SK-N-SH (cell line): ENCODE results near the gene MAST2. TPM values are rescaled to one million over a fixed set of nuclear protein-coding genes. Genes with fewer than 3 reads are reported as not detected.

Experiments
- CTCF ChIA-PET: fragments of 300-600, 350-600 bp; formaldehyde crosslinking; extraction: SDS; loops from one replicate; lab custom pipeline; 2021; lab: Yijun Ruan, JAX
- POLR2A ChIA-PET: fragments of 350-600 bp; sonication (Branson Sonifier 250); formaldehyde crosslinking; extraction: SDS; loops from one replicate; lab custom pipeline; 2020; ENCODE audit warnings: antibody characterized with exemption, inconsistent platforms; lab: Yijun Ruan, JAX
- DNase-seq: peaks from one replicate; pipeline ENCODE4 v3.0.0; 2012
- H2AFZ ChIP-seq: fragments of 200-600 bp; sonication (generic); 2 replicates; pipeline ENCODE4 v1.8.1; 2016; ENCODE audit warnings: antibody characterized with exemption, mild to moderate bottlenecking, low read depth
- H3F3A ChIP-seq: fragments of 200-600 bp; sonication (generic); replicated peaks from 2 replicates; pipeline ENCODE3; 2016; ENCODE audit warnings: antibody characterized with exemption, mild to moderate bottlenecking; ENCODE audit not compliant: insufficient read depth
- H3K27ac ChIP-seq, 2 experiments: fragments of 200-500 bp in 1 of 2; fragments of 200-600 bp in 1 of 2; sonication (Bioruptor generic) in 1 of 2; sonication (generic), shearing (Covaris generic) in 1 of 2; 2 replicates each; pipeline versions ENCODE4 v1.5.1 to v1.6.1; 2014 to 2016; ENCODE audit warnings: low read depth in 2 of 2, inconsistent platforms in 1 of 2, low read length in 1 of 2, mild to moderate bottlenecking in 1 of 2, mixed read lengths in 1 of 2
- H3K27me3 ChIP-seq: fragments of 200-600 bp; sonication (generic), shearing (Covaris generic); 2 replicates; pipeline ENCODE4 v1.6.1; 2016; ENCODE audit warnings: mixed run types; ENCODE audit not compliant: insufficient read depth
- H3K36me3 ChIP-seq, 2 experiments: fragments of 200-500 bp in 1 of 2; fragments of 200-600 bp in 1 of 2; sonication (Bioruptor generic) in 1 of 2; sonication (generic) in 1 of 2; replicated peaks in 1 of 2; 2 replicates each; pipeline versions ENCODE3 to v1.5.1; 2014 to 2016; ENCODE audit warnings: low read length in 1 of 2, mild to moderate bottlenecking in 1 of 2; ENCODE audit not compliant: insufficient read depth in 2 of 2, control insufficient read depth in 1 of 2
- H3K4me1 ChIP-seq, 2 experiments: fragments of 200-500 bp in 1 of 2; fragments of 200-600 bp in 1 of 2; sonication (Bioruptor generic) in 1 of 2; sonication (generic), shearing (Covaris generic) in 1 of 2; 2 replicates each; pipeline versions ENCODE4 v1.5.1 to v1.6.1; 2014 to 2016; ENCODE audit warnings: low read depth in 1 of 2, low read length in 1 of 2, mixed run types in 1 of 2; ENCODE audit not compliant: insufficient read depth in 2 of 2, control insufficient read depth in 1 of 2
- H3K4me2 ChIP-seq: fragments of 200-600 bp; sonication (generic), shearing (Covaris generic); 2 replicates; pipeline ENCODE4 v1.6.1; 2017; ENCODE audit warnings: mixed run types
- H3K4me3 ChIP-seq, 2 experiments: fragments of 200-500 bp in 1 of 2; fragments of 200-600 bp in 1 of 2; sonication (Bioruptor generic) in 1 of 2; sonication (generic), shearing (Covaris generic) in 1 of 2; 2 replicates each; pipeline versions ENCODE4 v1.5.1 to v1.8.1; 2014 to 2016; ENCODE audit warnings: low read depth in 2 of 2, inconsistent platforms in 1 of 2, low read length in 1 of 2, mild to moderate bottlenecking in 1 of 2, mixed read lengths in 1 of 2, moderate library complexity in 1 of 2
- H3K79me2 ChIP-seq: fragments of 200-600 bp; sonication (generic); 2 replicates; pipeline ENCODE4 v1.8.1; 2017; ENCODE audit warnings: mild to moderate bottlenecking; ENCODE audit not compliant: insufficient read depth
- H3K9ac ChIP-seq: fragments of 200-600 bp; sonication (generic); 2 replicates; pipeline ENCODE4 v1.6.1; 2017; ENCODE audit warnings: mixed run types
- H3K9me2 ChIP-seq: fragments of 200-600 bp; sonication (generic); 2 replicates; pipeline ENCODE4 v1.6.1; 2017; ENCODE audit warnings: mixed run types
- H3K9me3 ChIP-seq: fragments of 200-600 bp; sonication (generic); 2 replicates; pipeline ENCODE4 v1.6.1; 2017; ENCODE audit warnings: mixed run types, mild to moderate bottlenecking, moderate library complexity
- H4K20me1 ChIP-seq: fragments of 200-600 bp; sonication (generic); 2 replicates; pipeline ENCODE4 v1.6.1; 2017; ENCODE audit warnings: mild to moderate bottlenecking, mixed run types; ENCODE audit not compliant: insufficient read depth
- CHD2 ChIP-seq: fragments of 150-350 bp; IDR thresholded peaks from 2 replicates; pipeline ENCODE4 v1.6.1; 2018; ENCODE audit warnings: low read length; ENCODE audit not compliant: partially characterized antibody
- ELF1 ChIP-seq: IDR thresholded peaks from 2 replicates; pipeline ENCODE4 v1.4.0; 2012
- FOSL2 ChIP-seq: IDR thresholded peaks from 2 replicates; pipeline ENCODE4 v1.4.0; 2012; ENCODE audit warnings: low read depth, mild to moderate bottlenecking, moderate library complexity, borderline replicate concordance
- FOXJ3 ChIP-seq: sonication (generic); formaldehyde crosslinking; IDR thresholded peaks from 2 replicates; pipeline ENCODE4 v1.5.1; 2020; ENCODE audit warnings: mild to moderate bottlenecking, missing genetic modification reagents
- GABPA ChIP-seq: IDR thresholded peaks from 2 replicates; pipeline ENCODE4 v1.4.0; 2012; ENCODE audit warnings: low read depth, mild to moderate bottlenecking
- JUND ChIP-seq: IDR thresholded peaks from 2 replicates; pipeline ENCODE4 v1.4.0; 2012
- PBX3 ChIP-seq: IDR thresholded peaks from 2 replicates; pipeline ENCODE4; 2012
- POLR2AphosphoS5 ChIP-seq: IDR thresholded peaks from 2 replicates; pipeline ENCODE4 v1.6.1; 2012; ENCODE audit warnings: low read depth, low read length
- RAD21 ChIP-seq: IDR thresholded peaks from 2 replicates; pipeline ENCODE4 v1.6.1; 2012; ENCODE audit warnings: mild to moderate bottlenecking, low read length
- RCOR1 ChIP-seq: fragments of 150-350 bp; IDR thresholded peaks from 2 replicates; pipeline ENCODE4 v1.6.1; 2017; ENCODE audit warnings: antibody characterized with exemption, low read length
- RXRA ChIP-seq: IDR thresholded peaks from 2 replicates; pipeline ENCODE4 v1.4.0; 2012; ENCODE audit warnings: low read depth, mild to moderate bottlenecking, borderline replicate concordance
- SIN3A ChIP-seq: IDR thresholded peaks from 2 replicates; pipeline ENCODE4 v1.6.1; 2012; ENCODE audit warnings: low read depth, mild to moderate bottlenecking, low read length, moderate library complexity, borderline replicate concordance
- TAF1 ChIP-seq: IDR thresholded peaks from 2 replicates; pipeline ENCODE4 v1.6.1; 2012; ENCODE audit warnings: low read depth, mild to moderate bottlenecking, low read length, moderate library complexity, borderline replicate concordance
- TEAD4 ChIP-seq: IDR thresholded peaks from 2 replicates; pipeline ENCODE4 v1.4.0; 2012; ENCODE audit warnings: mild to moderate bottlenecking, borderline replicate concordance; ENCODE audit not compliant: insufficient read depth
- WGBS: methylation state at CpG from one replicate; pipeline ENCODE4 v1.1.6; 2017; ENCODE audit warnings: low lambda C conversion rate; 5-methylcytosine and 5-hydroxymethylcytosine counted together
- polyA plus RNA-seq, 3 experiments: library from polyadenylated mRNA; depleted of rRNA; stranded (reverse); fragments of >200 nt; gene quantifications; 2 replicates each; pipeline ENCODE4 v1.2.3, GENCODE V29; 2012
- TF ChIP-seq, protein P1 (sequence below): fragments of 150-350 bp; IDR thresholded peaks from 2 replicates; pipeline ENCODE4 v1.6.1; 2016; ENCODE audit warnings: mild to moderate bottlenecking, low read depth, low read length
- TF ChIP-seq, protein P2 (sequence below): fragments of 150-350 bp; IDR thresholded peaks from 2 replicates; pipeline ENCODE4 v1.6.1; 2017; ENCODE audit warnings: antibody characterized with exemption, low read length, low read depth, borderline replicate concordance
- TF ChIP-seq, protein P3 (sequence below): IDR thresholded peaks from 2 replicates; pipeline ENCODE4 v1.4.0; 2012; ENCODE audit warnings: low read depth

Gene MAST2
- polyA plus RNA-seq, 1 of the 3 experiments (the other 2 are of a cell fraction): 53.4 TPM

DNA sequence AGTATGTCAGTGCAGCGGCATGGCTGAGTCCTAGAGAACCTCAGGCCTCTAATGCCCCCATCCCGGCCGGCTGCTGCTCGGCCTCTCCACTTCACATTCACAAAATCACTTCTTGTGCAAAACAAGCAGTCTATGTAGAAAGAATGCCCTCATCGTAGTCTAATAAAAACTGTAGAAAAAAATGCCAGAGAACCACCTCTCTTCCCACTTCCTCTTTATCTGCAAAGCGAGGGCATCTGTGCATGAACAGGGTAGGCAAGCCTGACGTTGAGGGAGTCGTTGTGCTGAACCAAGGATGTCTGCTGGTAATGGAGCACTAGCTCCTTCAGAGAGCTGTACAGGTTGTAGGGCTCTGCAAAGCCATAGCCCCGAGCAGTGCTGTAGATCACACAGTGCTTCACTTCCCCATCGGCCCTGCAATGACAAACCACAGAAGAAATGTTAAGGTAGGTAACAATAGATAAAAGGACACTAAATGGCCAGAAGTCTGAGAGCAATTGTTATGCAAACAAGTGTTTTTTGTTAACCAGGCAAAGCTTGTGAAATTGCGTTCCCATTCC is 240.1 kb downstream of the MAST2 start:
- no peak overlapping the region for H2AFZ ChIP-seq
- no peaks in the 10 kb centered on the region for H3K9me3 ChIP-seq
- peaks cover 12 to 42% of the 10 kb centered on the region in 2 experiments for H3K36me3 ChIP-seq
- peaks cover 0 to 28% of the 10 kb centered on the region in 2 experiments; a peak in 2 of 4 replicates for H3K4me1 ChIP-seq
- WGBS: 92% methylated on average over 11 of the region's 11 CpGs
- no peaks in the 10 kb centered on the region for H3K27me3 ChIP-seq
- H3K27ac ChIP-seq: no peak overlapping the region; a peak in 1 of 4 replicates
- H3K4me3 ChIP-seq: no peak overlapping the region
- TF ChIP-seq RAD21 (no peak), TEAD4 (no peak), ELF1 (no peak), TAF1 (no peak), CHD2 (no peak), RXRA (no peak), GABPA (no peak), FOSL2 (no peak), POLR2AphosphoS5 (no peak)
- TF ChIP-seq, protein P1, sequence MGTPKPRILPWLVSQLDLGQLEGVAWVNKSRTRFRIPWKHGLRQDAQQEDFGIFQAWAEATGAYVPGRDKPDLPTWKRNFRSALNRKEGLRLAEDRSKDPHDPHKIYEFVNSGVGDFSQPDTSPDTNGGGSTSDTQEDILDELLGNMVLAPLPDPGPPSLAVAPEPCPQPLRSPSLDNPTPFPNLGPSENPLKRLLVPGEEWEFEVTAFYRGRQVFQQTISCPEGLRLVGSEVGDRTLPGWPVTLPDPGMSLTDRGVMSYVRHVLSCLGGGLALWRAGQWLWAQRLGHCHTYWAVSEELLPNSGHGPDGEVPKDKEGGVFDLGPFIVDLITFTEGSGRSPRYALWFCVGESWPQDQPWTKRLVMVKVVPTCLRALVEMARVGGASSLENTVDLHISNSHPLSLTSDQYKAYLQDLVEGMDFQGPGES: no peak
- POLR2A ChIA-PET: no interaction called here
- CTCF ChIA-PET: no interaction called here
- H4K20me1 ChIP-seq: no peaks in the 10 kb centered on the region
- H3K9me2 ChIP-seq: no peaks in the 10 kb centered on the region
- no peak overlapping the region for H3K4me2 ChIP-seq
- no peak for DNase-seq
- no peaks in the 10 kb centered on the region for H3F3A ChIP-seq
- no peaks in the 10 kb centered on the region for H3K79me2 ChIP-seq
- H3K9ac ChIP-seq: no peak overlapping the region

DNA sequence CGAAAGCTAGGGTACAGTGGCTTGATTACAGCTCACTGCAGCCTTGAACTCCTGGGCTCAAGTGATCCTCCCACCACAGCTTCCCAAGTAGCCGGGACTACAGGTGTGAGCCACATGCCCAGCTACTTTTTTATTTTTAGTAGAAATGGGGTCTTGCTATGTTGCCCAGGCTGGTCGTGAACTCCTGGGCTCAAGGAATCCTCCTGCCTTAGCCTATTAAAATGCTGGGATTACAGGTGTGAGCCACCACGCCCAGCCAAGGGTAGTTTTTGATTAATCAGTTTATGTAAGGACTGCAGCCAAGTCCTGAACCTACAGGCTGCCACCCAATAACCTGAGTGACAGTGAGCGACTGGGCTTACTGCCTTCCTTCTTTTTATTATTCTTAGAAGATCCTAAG is 240.7 kb downstream of the MAST2 start:
- POLR2A ChIA-PET: no interaction called here
- no peak overlapping the region for H3K27ac ChIP-seq

More for the DNA sequence above, 240.7 kb downstream of the MAST2 start:
- H3K4me1 ChIP-seq: peaks cover 0 to 28% of the 10 kb centered on the region in 2 experiments; a peak in 3 of 4 replicates
- H4K20me1 ChIP-seq: no peaks in the 10 kb centered on the region
- H3K9ac ChIP-seq: no peak overlapping the region
- peaks cover 12 to 42% of the 10 kb centered on the region in 2 experiments for H3K36me3 ChIP-seq
- CTCF ChIA-PET: no interaction called here
- no peaks in the 10 kb centered on the region for H3K9me3 ChIP-seq
- TF ChIP-seq RAD21 (no peak), RCOR1 (no peak), TAF1 (no peak), RXRA (no peak), JUND (no peak), FOXJ3 (CRISPR knock-in tag) (no peak), PBX3 (no peak), SIN3A (no peak), CHD2 (no peak)
- TF ChIP-seq, protein P2, sequence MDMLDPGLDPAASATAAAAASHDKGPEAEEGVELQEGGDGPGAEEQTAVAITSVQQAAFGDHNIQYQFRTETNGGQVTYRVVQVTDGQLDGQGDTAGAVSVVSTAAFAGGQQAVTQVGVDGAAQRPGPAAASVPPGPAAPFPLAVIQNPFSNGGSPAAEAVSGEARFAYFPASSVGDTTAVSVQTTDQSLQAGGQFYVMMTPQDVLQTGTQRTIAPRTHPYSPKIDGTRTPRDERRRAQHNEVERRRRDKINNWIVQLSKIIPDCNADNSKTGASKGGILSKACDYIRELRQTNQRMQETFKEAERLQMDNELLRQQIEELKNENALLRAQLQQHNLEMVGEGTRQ: no peak
- TF ChIP-seq, protein P3, sequence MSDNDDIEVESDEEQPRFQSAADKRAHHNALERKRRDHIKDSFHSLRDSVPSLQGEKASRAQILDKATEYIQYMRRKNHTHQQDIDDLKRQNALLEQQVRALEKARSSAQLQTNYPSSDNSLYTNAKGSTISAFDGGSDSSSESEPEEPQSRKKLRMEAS: no peak
- no peaks in the 10 kb centered on the region for H3K27me3 ChIP-seq
- H3K4me3 ChIP-seq: no peak overlapping the region
- 96% methylated on average over 5 of the region's 5 CpGs for WGBS
- H3K4me2 ChIP-seq: no peak overlapping the region
- no peak overlapping the region for H2AFZ ChIP-seq
- H3K79me2 ChIP-seq: no peaks in the 10 kb centered on the region
- H3F3A ChIP-seq: no peaks in the 10 kb centered on the region
- DNase-seq: no peak
- no peaks in the 10 kb centered on the region for H3K9me2 ChIP-seq
